ENCODE data around the gene COA8.
A peak's percentile ranks its signal among the peaks of the same experiment; 100 is the strongest.
"Not testable (repeated sequence)": the region's sequence is repeated elsewhere in the genome, so short reads cannot be mapped to it uniquely, and the experiment has no call there.

The COA8 gene

DNA sequence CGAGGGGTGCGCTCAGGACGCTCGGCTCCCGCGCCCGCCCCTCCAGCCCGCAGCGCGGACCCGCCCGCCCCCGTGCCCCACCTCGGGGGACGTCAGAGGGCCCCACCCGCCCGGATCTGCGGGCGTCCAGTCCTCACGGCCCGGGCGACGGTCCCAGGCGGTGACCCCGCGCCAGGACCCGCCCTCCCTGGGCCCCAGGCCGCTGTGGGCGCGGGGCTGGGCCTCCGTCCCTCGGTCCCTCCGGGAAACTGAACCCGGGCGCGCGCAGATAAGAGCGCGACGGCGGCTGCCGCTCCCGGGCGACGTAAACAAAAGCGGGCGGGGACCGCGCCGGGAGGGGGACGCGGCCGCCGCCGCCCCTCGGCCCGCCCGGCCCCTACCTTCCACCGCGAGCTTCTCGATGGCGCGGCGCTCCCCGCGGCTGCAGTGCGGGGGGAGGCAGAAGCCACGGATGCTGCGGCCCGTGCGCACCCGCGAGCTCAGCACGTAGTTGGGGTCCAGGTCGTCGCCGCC is 41.3 kb upstream of the COA8 start:
- TF ChIP-seq, protein P1, sequence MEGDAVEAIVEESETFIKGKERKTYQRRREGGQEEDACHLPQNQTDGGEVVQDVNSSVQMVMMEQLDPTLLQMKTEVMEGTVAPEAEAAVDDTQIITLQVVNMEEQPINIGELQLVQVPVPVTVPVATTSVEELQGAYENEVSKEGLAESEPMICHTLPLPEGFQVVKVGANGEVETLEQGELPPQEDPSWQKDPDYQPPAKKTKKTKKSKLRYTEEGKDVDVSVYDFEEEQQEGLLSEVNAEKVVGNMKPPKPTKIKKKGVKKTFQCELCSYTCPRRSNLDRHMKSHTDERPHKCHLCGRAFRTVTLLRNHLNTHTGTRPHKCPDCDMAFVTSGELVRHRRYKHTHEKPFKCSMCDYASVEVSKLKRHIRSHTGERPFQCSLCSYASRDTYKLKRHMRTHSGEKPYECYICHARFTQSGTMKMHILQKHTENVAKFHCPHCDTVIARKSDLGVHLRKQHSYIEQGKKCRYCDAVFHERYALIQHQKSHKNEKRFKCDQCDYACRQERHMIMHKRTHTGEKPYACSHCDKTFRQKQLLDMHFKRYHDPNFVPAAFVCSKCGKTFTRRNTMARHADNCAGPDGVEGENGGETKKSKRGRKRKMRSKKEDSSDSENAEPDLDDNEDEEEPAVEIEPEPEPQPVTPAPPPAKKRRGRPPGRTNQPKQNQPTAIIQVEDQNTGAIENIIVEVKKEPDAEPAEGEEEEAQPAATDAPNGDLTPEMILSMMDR (IDR thresholded peaks at IDR 0.05; ENCODE audit: low read depth, low read length), result no peak
- Histone ChIP-seq H3K4me3 (ENCODE audit: low read depth, low read length) (peak overlapping the region; percentile 87), H3K36me3 (peaks cover 36% of the 10 kb centered on the region), H3K9me3 (ENCODE audit: severe bottlenecking) (no peaks in the 10 kb centered on the region), H3K27ac (peak overlapping the region; percentile 74), H3K27me3 (ENCODE audit: insufficient read depth, low read depth, severe bottlenecking) (no peaks in the 10 kb centered on the region)
- no peak for DNase-seq

DNA sequence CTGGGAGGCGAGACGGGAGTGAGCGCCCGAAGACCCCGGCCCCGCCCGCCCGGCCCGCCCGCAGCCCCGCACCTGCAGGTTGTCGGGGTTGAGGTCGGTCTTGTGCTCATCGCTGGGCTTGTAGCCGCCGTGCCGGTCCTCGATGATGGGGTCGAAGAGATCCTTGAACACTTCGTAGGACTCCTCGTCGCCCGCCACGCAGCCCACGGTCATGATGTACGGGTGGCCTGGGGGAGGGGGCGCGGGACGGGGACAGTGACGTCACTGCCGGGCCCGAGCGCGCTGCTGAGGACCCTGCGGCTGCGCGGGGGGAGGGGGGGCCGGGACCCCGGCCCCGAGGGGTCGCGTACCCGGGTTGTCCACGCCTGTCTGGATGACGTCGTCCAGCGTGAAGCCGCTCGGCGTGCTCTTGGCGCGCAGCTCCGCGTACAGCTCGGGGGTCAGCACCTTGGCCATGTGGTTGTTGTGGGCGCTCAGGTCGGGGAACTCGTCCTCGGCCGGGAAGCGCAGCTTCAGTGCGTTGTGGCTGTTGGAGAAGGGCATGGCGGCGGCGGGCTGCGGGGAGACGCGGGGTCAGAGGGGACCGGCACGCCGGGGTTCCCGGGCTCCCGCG is 40.7 kb upstream of the COA8 start:
- no peak for DNase-seq
- H3K27me3 ChIP-seq (ENCODE audit: insufficient read depth, low read depth, severe bottlenecking), result no peaks in the 10 kb centered on the region
- peak overlapping the region; percentile 87 for H3K4me3 ChIP-seq (ENCODE audit: low read depth, low read length)
- TF ChIP-seq, protein P1 (IDR thresholded peaks at IDR 0.05; ENCODE audit: low read depth, low read length), result no peak
- no peaks in the 10 kb centered on the region for H3K9me3 ChIP-seq (ENCODE audit: severe bottlenecking)
- peak overlapping the region; percentile 74 for H3K27ac ChIP-seq
- H3K36me3 ChIP-seq, result peaks cover 36% of the 10 kb centered on the region

DNA sequence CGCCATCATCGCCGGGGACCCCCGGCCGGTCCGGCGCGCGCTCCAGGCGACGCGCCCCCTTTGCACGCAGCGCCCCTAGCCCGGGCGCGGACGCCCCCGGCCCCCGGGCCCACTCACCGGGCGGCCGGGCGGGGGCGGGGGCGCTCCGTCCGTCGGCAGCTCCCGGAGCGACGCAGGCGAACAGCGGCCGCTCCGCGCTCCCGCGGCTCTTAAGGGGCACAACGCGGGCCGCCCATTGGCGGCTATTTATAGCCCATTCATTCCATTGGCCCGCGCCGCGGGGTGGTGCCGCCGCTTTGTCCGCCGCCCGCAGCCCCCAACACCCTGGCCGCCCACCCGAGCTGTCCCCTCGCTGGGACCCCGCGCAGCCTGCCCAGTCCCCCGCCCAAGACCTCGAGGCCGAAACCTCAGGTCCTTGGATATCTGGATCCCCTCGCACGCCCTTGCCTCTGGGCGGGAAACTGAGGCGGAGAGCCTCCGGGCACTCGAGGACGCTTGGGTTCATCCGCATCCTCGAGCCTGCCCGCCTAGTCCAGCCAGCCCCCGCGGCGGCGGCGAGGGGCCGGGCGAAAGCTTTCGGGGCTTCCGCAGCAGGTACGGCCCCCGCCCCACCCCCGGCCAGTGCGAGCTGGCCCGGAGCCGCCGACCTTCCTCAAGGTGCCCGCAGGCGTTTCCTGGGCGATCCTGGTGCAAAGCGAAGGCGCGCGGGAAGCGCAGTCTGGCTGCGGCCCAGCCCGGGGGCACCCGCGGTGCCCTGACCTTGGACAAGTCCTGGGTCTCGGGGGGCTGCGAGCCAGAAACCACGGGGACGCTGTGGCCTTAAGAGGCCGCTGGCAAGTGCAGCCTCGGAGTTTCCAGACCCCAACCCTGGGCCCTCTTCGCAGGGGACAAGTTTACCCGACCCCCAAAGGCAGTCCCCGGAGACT is 39.8 kb upstream of the COA8 start, which contains the start of gene CKB:
CKB (minus strand) TSS at position 182 of the 926 bp plus-strand sequence. CDS start 337 bp downstream, outside the sequence.
- peak within 1 kb of the TSS; percentile 87 for H3K4me3 ChIP-seq (ENCODE audit: low read depth, low read length)
- no peaks in the 10 kb centered on the region for H3K9me3 ChIP-seq (ENCODE audit: severe bottlenecking)
- H3K27ac ChIP-seq, result peak within 1 kb of the TSS; percentile 82
- no peaks in the 10 kb centered on the region for H3K27me3 ChIP-seq (ENCODE audit: insufficient read depth, low read depth, severe bottlenecking)
- peak; percentile 82 for DNase-seq
- TF ChIP-seq, protein P1 (IDR thresholded peaks at IDR 0.05; ENCODE audit: low read depth, low read length), result no peak
- peaks cover 36% of the 10 kb centered on the region for H3K36me3 ChIP-seq

DNA sequence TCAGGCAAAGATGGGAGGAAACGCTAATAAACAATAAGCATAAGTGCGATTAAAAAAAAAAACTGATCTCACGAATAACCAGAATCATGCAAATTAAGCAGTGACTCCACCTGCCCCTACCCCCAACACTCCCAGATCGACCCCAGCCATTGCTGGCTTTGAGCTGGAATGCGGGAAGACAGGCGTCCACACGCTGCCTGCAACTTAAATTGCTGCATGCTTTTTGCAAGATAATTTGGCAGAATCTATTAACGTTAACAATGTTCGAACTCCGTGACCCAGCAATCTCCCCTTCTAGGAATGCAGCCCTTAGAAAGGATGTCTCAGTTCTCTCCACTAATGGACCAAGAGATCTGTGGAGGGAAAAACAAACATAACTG is 39.2 kb upstream of the COA8 start:
- no peak for DNase-seq
- Histone ChIP-seq H3K4me3 (ENCODE audit: low read depth, low read length) (no peak overlapping the region), H3K36me3 (peaks cover 34% of the 10 kb centered on the region), H3K27ac (no peak overlapping the region), H3K9me3 (ENCODE audit: severe bottlenecking) (no peaks in the 10 kb centered on the region), H3K27me3 (ENCODE audit: insufficient read depth, low read depth, severe bottlenecking) (no peaks in the 10 kb centered on the region)
- TF ChIP-seq, protein P1 (IDR thresholded peaks at IDR 0.05; ENCODE audit: low read depth, low read length), result no peak

DNA sequence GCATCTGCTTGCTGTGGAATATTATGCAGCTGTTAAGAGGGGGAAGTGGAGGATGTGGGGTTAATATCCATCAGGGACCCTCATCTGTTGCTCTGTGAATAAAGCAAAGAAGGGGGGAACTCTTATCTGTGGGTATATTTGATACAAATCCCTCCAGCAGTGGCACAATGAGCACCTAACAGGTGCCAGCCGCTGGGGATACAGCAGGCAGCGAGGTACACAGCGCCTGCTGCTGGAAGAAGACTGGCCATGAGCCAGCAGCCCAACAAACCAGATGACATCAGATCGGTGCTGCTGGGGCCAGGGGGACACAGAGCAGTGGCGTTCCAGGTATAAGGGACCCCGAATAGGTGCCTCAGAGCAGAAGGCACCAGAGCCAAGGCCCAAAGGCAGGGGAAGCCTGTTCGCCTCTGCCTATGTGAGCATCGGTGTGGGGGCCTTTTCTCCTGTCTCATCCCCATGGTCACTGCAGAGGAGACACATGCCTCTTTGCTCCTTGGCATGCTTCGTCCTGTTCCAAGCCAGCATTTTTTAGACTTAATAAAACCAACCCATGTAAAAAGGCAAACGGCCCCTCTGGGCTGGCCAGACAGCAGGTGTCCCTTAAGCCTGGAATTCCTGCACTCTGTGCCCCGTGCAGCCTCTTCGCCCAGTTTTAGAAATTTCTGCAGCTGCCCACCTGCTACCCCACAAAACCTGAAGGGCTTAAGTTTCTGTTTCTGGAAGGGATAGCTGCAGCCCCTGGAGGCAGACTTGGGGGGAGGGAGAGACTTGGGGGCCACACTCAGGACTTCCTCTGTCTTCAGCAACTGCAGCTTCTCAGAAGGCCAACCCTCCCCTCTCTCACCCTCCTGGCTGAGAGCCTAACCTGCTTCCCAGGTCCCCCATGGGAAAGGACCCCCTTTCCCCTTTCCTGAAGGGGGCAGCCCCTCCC is 38.5 kb upstream of the COA8 start:
- no peak for DNase-seq
- Histone ChIP-seq H3K27me3 (ENCODE audit: insufficient read depth, low read depth, severe bottlenecking) (no peaks in the 10 kb centered on the region), H3K4me3 (ENCODE audit: low read depth, low read length) (no peak overlapping the region), H3K9me3 (ENCODE audit: severe bottlenecking) (no peaks in the 10 kb centered on the region), H3K27ac (peak overlapping the region; percentile 71), H3K36me3 (peaks cover 26% of the 10 kb centered on the region)
- TF ChIP-seq, protein P1 (IDR thresholded peaks at IDR 0.05; ENCODE audit: low read depth, low read length), result peak; percentile 42

DNA sequence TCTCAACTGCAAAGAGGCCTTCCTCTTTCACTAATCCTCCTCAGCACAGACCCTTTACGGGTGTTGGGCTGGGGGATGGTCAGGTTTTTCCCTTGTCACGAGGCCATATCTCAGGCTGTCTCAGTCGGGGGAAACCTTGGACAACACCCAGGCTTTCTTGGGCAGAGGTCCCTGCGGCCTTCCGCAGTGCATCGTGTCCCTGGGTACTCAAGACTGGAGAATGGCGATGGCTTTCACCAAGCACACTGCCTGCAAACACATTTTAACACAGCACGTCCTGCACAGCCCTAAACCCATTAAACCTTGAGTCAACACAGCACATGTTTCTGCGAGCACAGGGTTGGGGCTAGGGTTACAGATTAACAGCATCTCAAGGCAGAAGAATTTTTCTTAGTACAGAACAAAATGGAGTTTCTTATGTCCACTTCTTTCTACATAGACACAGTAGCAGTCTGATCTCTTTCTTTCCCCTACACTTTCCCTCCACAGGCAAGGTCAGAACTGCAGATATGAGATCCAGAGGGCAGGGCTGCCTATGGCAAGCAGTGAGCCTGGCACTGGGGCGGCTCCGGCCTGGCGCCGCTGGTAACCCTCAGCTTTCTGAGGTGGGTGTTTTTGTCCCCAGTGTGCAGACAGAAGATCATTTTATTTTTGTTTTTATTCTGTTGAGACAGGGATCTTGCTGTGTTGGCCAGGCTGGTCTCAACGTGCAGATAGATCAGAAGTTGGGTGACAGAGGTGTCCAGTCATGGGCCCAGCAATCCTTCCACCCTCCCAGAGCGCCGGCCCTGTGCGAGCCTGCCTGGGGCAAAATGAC is 37.1 kb upstream of the COA8 start:
- H3K4me3 ChIP-seq (ENCODE audit: low read depth, low read length); H3K9me3 ChIP-seq (ENCODE audit: severe bottlenecking); H3K27me3 ChIP-seq (ENCODE audit: insufficient read depth, low read depth, severe bottlenecking): not testable (repeated sequence)
- Histone ChIP-seq H3K27ac (peak overlapping the region; percentile 98), H3K36me3 (peaks cover 20% of the 10 kb centered on the region)
- peak; percentile 66 for DNase-seq

Measured in WERI-Rb-1 (cell line).